Small intestine (tissue), 7 donors: Measurements from ENCODE around the gene SLC16A6. TPM values are rescaled to one million over a fixed set of nuclear protein-coding genes. Genes with fewer than 3 reads are reported as not detected.
A peak's percentile ranks its signal among the peaks of the same experiment; 100 is the strongest.

Source experiments
- DNase-seq, 2 donors: peaks; one replicate each; pipeline versions ENCODE4 v3.0.0 to v3.0.0-alpha.2; 2013
- FAIRE-seq: peaks from 2 replicates; lab custom pipeline; 2012; peaks lifted over from hg19 to GRCh38; lab: Jason Lieb, UNC
- H3K27ac ChIP-seq, 3 donors: one replicate each; pipeline ENCODE4 v1.5.1; 2013; ENCODE audit warnings: low read length in 2 of 3, mild to moderate bottlenecking in 2 of 3, control low read depth in 1 of 3, inconsistent platforms in 1 of 3, low read depth in 1 of 3, moderate library complexity in 1 of 3
- H3K27me3 ChIP-seq, 3 donors: one replicate each; pipeline ENCODE4 v1.6.1; 2013; ENCODE audit warnings: low read length in 3 of 3, inconsistent platforms in 1 of 3; ENCODE audit not compliant: control insufficient read depth in 3 of 3, insufficient read depth in 3 of 3
- H3K36me3 ChIP-seq, 3 donors: one replicate each; pipeline ENCODE4 v1.6.1; 2013; ENCODE audit warnings: low read length in 3 of 3, inconsistent platforms in 1 of 3, low read depth in 1 of 3, mild to moderate bottlenecking in 1 of 3, moderate library complexity in 1 of 3; ENCODE audit not compliant: control insufficient read depth in 3 of 3, insufficient read depth in 2 of 3
- H3K4me1 ChIP-seq, 3 donors: one replicate each; pipeline ENCODE4 v1.6.1; 2013; ENCODE audit warnings: low read length in 2 of 3, inconsistent platforms in 1 of 3, low read depth in 1 of 3, mild to moderate bottlenecking in 1 of 3, moderate library complexity in 1 of 3; ENCODE audit not compliant: control insufficient read depth in 3 of 3, insufficient read depth in 2 of 3
- H3K4me3 ChIP-seq, 3 donors: one replicate each; pipeline ENCODE4 v1.5.1; 2013; ENCODE audit warnings: low read length in 3 of 3, control low read depth in 1 of 3, inconsistent platforms in 1 of 3, low read depth in 1 of 3, mild to moderate bottlenecking in 1 of 3, moderate library complexity in 1 of 3
- H3K9me3 ChIP-seq, 2 donors: one replicate each; pipeline ENCODE4 v1.6.1; 2013; ENCODE audit warnings: low read depth in 1 of 2, low read length in 1 of 2; ENCODE audit not compliant: control insufficient read depth in 2 of 2, insufficient read depth in 1 of 2
- WGBS, 3 donors: extraction: QIAGEN DNeasy Blood & Tissue Kit; methylation state at CpG; one replicate each; pipeline ENCODE4 v1.1.7; 2013; 5-methylcytosine and 5-hydroxymethylcytosine counted together
- polyA plus RNA-seq, 4 donors: library from polyadenylated mRNA; stranded (reverse) in 3 of 4; unstranded in 1 of 4; fragments of 200-250 nt in 3 of 4; fragments of 120-200 nt in 1 of 4; gene quantifications; one replicate each; pipeline versions ENCODE4 v1.2.1 to v1.2.3, GENCODE V29; 2013
- donor health status: healthy with polysubstance abuse.
- donor health status: control.
- donor health status: control.
- donor health status: Bipolar disorder and iron deficiency.
- donor health status: healthy.

Gene SLC16A6
- polyA plus RNA-seq, 4 donors = 0.18 to 0.25 TPM; not detected in 2

GRCh38 chr17:68296217-68297191 is 5.6 kb upstream of the SLC16A6 start:
- 57 to 74% (median 68%) methylated on average over 18 of the region's 18 CpGs for WGBS, 3 donors
- FAIRE-seq = no peak
- peak overlapping the region in 2 of 3 donors; percentile 47 to 89 for H3K27ac ChIP-seq

GRCh38 chr17:68295086-68295485 is 4.2 kb upstream of the SLC16A6 start:
- no peak for FAIRE-seq
- DNase-seq = no peak
- no peak overlapping the region for H3K4me3 ChIP-seq
- no peaks in the 10 kb centered on the region for H3K9me3 ChIP-seq
- H3K36me3 ChIP-seq = no peaks in the 10 kb centered on the region
- peaks cover 0 to 4% (median 0%) of the 10 kb centered on the region in 3 donors for H3K4me1 ChIP-seq
- peaks cover 0 to 40% (median 9%) of the 10 kb centered on the region in 3 donors for H3K27me3 ChIP-seq
- 82 to 87% (median 86%) methylated on average over 7 of the region's 7 CpGs for WGBS, 3 donors
- H3K27ac ChIP-seq = no peak overlapping the region

More at GRCh38 chr17:68296217-68297191, 5.6 kb upstream of the SLC16A6 start:
- peak; percentile 8 to 72 for DNase-seq
- no peak overlapping the region for H3K4me3 ChIP-seq
- H3K9me3 ChIP-seq = no peaks in the 10 kb centered on the region
- peaks cover 0 to 30% (median 3%) of the 10 kb centered on the region in 3 donors for H3K27me3 ChIP-seq
- peaks cover 0 to 4% (median 0%) of the 10 kb centered on the region in 3 donors for H3K4me1 ChIP-seq
- H3K36me3 ChIP-seq = no peaks in the 10 kb centered on the region

- peaks cover 0 to 44% (median 9%) of the 10 kb centered on the region in 3 donors for H3K27me3 ChIP-seq
- no peak for DNase-seq
- FAIRE-seq = no peak
- H3K27ac ChIP-seq = no peak overlapping the region
- 87 to 91% (median 89%) methylated on average over 4 of the region's 4 CpGs for WGBS, 3 donors
- no peaks in the 10 kb centered on the region for H3K36me3 ChIP-seq
- H3K4me3 ChIP-seq = no peak overlapping the region
- H3K4me1 ChIP-seq = peaks cover 0 to 4% (median 0%) of the 10 kb centered on the region in 3 donors
- H3K9me3 ChIP-seq = no peaks in the 10 kb centered on the region
These were observed 3.7 kb upstream of the SLC16A6 start for GRCh38 chr17:68294617-68295016.

- Histone ChIP-seq H3K27me3 (peaks cover 0 to 49% (median 9%) of the 10 kb centered on the region in 3 donors), H3K27ac (no peak overlapping the region), H3K36me3 (no peaks in the 10 kb centered on the region), H3K9me3 (no peaks in the 10 kb centered on the region), H3K4me1 (peaks cover 0 to 4% (median 0%) of the 10 kb centered on the region in 3 donors), H3K4me3 (no peak overlapping the region)
- WGBS, 3 donors = 56 to 69% (median 68%) methylated on average over 3 of the region's 3 CpGs
- DNase-seq (no peak), FAIRE-seq (no peak)
These were observed 3.2 kb upstream of the SLC16A6 start for GRCh38 chr17:68294196-68294555.

GRCh38 chr17:68293490-68294195 is 2.7 kb upstream of the SLC16A6 start:
- 91 to 93% (median 92%) methylated on average over 6 of the region's 6 CpGs for WGBS, 3 donors
- peaks cover 0 to 54% (median 9%) of the 10 kb centered on the region in 3 donors for H3K27me3 ChIP-seq

GRCh38 chr17:68292689-68293040 is 1.7 kb upstream of the SLC16A6 start:
- peaks cover 0 to 61% (median 9%) of the 10 kb centered on the region in 3 donors for H3K27me3 ChIP-seq
- peak overlapping the region in 2 of 3 donors; percentile 43 to 87 for H3K27ac ChIP-seq
- H3K4me3 ChIP-seq = no peak overlapping the region
- FAIRE-seq (no peak), DNase-seq (no peak)
- no peaks in the 10 kb centered on the region for H3K9me3 ChIP-seq
- peaks cover 0 to 4% (median 0%) of the 10 kb centered on the region in 3 donors for H3K4me1 ChIP-seq
- WGBS, 3 donors = 48 to 57% (median 55%) methylated on average over 9 of the region's 9 CpGs
- no peaks in the 10 kb centered on the region for H3K36me3 ChIP-seq

More at GRCh38 chr17:68293490-68294195, 2.7 kb upstream of the SLC16A6 start:
- Histone ChIP-seq H3K27ac (no peak overlapping the region), H3K4me1 (peaks cover 0 to 4% (median 0%) of the 10 kb centered on the region in 3 donors), H3K36me3 (no peaks in the 10 kb centered on the region), H3K4me3 (no peak overlapping the region), H3K9me3 (no peaks in the 10 kb centered on the region)
- no peak for DNase-seq
- no peak for FAIRE-seq

GRCh38 chr17:68291836-68292688 is 1.1 kb upstream of the SLC16A6 start:
- WGBS, 3 donors = 1 to 2% (median 2%) methylated on average over 53 to 76 of the region's 76 CpGs
- Histone ChIP-seq H3K4me1 (peaks cover 0 to 4% (median 0%) of the 10 kb centered on the region in 3 donors), H3K27ac (peak overlapping the region; percentile 34 to 87 (median 43)), H3K4me3 (peak overlapping the region; percentile 32 to 62 (median 40)), H3K27me3 (peaks cover 0 to 63% (median 9%) of the 10 kb centered on the region in 3 donors), H3K9me3 (no peaks in the 10 kb centered on the region), H3K36me3 (no peaks in the 10 kb centered on the region)
- DNase-seq = peak; percentile 68 to 76
- FAIRE-seq = no peak
